Neuronal stem cell (in vitro differentiated cells): ENCODE measurements around the gene TNFAIP3.

Experiments used
- DNase-seq: peaks from one replicate; pipeline ENCODE4 v3.0.0-alpha.2; 2013; ENCODE audit warnings: low spot score
- H2AFZ ChIP-seq: one replicate; pipeline ENCODE4 v1.6.1; 2013; ENCODE audit warnings: mild to moderate bottlenecking, low read length, inconsistent platforms
- H2AK5ac ChIP-seq: 2 replicates; pipeline ENCODE4 v1.6.1; 2013; ENCODE audit warnings: low read depth, mild to moderate bottlenecking, inconsistent platforms, low read length, moderate library complexity, mixed read lengths
- H2BK120ac ChIP-seq: 2 replicates; pipeline ENCODE4 v1.6.1; 2013; ENCODE audit warnings: low read depth, mild to moderate bottlenecking, inconsistent platforms, low read length, moderate library complexity, mixed read lengths
- H2BK12ac ChIP-seq: one replicate; pipeline ENCODE4 v1.6.1; 2013; ENCODE audit warnings: low read length, inconsistent platforms
- H2BK15ac ChIP-seq: 2 replicates; pipeline ENCODE4 v1.6.1; 2013; ENCODE audit warnings: mild to moderate bottlenecking, low read length, inconsistent platforms, mixed read lengths
- H2BK5ac ChIP-seq: one replicate; pipeline ENCODE4 v1.6.1; 2013; ENCODE audit warnings: inconsistent platforms, mild to moderate bottlenecking, low read length, moderate library complexity
- H3K14ac ChIP-seq: one replicate; pipeline ENCODE4 v1.6.1; 2013; ENCODE audit warnings: low read length, inconsistent platforms
- H3K18ac ChIP-seq: 2 replicates; pipeline ENCODE4 v1.6.1; 2013; ENCODE audit warnings: low read length, inconsistent platforms
- H3K23ac ChIP-seq: 2 replicates; pipeline ENCODE4 v1.6.1; 2013; ENCODE audit warnings: low read depth, mild to moderate bottlenecking, mixed read lengths, low read length, inconsistent platforms; ENCODE audit not compliant: poor library complexity
- H3K27ac ChIP-seq: replicated peaks from 3 replicates; pipeline ENCODE4 v1.5.1; 2013; ENCODE audit warnings: low read length, inconsistent platforms
- H3K27me3 ChIP-seq, 3 experiments: 2 replicates each; pipeline ENCODE4 v1.6.1; 2013; ENCODE audit warnings: low read length in 3 of 3, mild to moderate bottlenecking in 2 of 3, inconsistent platforms in 1 of 3, low read depth in 1 of 3, mixed read lengths in 1 of 3, moderate library complexity in 1 of 3; ENCODE audit not compliant: control insufficient read depth in 3 of 3, insufficient read depth in 3 of 3
- H3K36me3 ChIP-seq, 2 donors: replicated peaks in 1 of 2; 2 replicates each; pipeline ENCODE4 v1.6.1; 2013; ENCODE audit warnings: low read length in 2 of 2; ENCODE audit not compliant: control insufficient read depth in 2 of 2, insufficient read depth in 2 of 2
- H3K4ac ChIP-seq: 2 replicates; pipeline ENCODE4 v1.6.1; 2013; ENCODE audit warnings: inconsistent platforms, mild to moderate bottlenecking, low read length, moderate library complexity
- H3K4me1 ChIP-seq, 2 donors: 1 replicate in 1 of 2; 2 replicates in 1 of 2; pipeline ENCODE4 v1.6.1; 2013; ENCODE audit warnings: low read length in 2 of 2, low read depth in 1 of 2; ENCODE audit not compliant: control insufficient read depth in 2 of 2, insufficient read depth in 1 of 2
- H3K4me2 ChIP-seq: one replicate; pipeline ENCODE4 v1.6.1; 2013; ENCODE audit warnings: mild to moderate bottlenecking, low read length, inconsistent platforms; ENCODE audit not compliant: insufficient read depth, poor library complexity, severe bottlenecking
- H3K4me3 ChIP-seq, 2 donors: 2 replicates each; pipeline ENCODE4 v1.5.1; 2013; ENCODE audit warnings: low read length in 2 of 2, mild to moderate bottlenecking in 2 of 2, inconsistent platforms in 1 of 2, moderate library complexity in 1 of 2
- H3K79me1 ChIP-seq: one replicate; pipeline ENCODE4 v1.6.1; 2013; ENCODE audit warnings: low read depth, mild to moderate bottlenecking, inconsistent platforms, low read length, moderate library complexity
- H3K9ac ChIP-seq: one replicate; pipeline ENCODE4 v1.6.1; 2013; ENCODE audit warnings: mild to moderate bottlenecking, low read depth, low read length, inconsistent platforms; ENCODE audit not compliant: poor library complexity
- H3K9me3 ChIP-seq, 2 donors: replicated peaks in 1 of 2; 2 replicates each; pipeline versions ENCODE3 to v1.6.1; 2013; ENCODE audit warnings: low read length in 2 of 2, mild to moderate bottlenecking in 2 of 2, inconsistent platforms in 1 of 2, low read depth in 1 of 2, mixed read lengths in 1 of 2, moderate library complexity in 1 of 2; ENCODE audit not compliant: control insufficient read depth in 2 of 2, insufficient read depth in 1 of 2
- H4K8ac ChIP-seq: one replicate; pipeline ENCODE4 v1.6.1; 2013; ENCODE audit warnings: low read depth, mild to moderate bottlenecking, inconsistent platforms, low read length, moderate library complexity
- H4K91ac ChIP-seq: one replicate; pipeline ENCODE4 v1.6.1; 2013; ENCODE audit warnings: low read length, low read depth, mild to moderate bottlenecking, inconsistent platforms; ENCODE audit not compliant: poor library complexity
- WGBS, 2 donors: extraction: QIAGEN DNeasy Blood & Tissue Kit; methylation state at CpG; one replicate each; pipeline ENCODE4 v1.1.7; 2013; ENCODE audit warnings: missing lambda C conversion rate in 2 of 2, mixed read lengths in 1 of 2; ENCODE audit not compliant: insufficient read length in 2 of 2, insufficient replicate concordance in 1 of 2; ENCODE audit errors: extremely low coverage in 2 of 2; 5-methylcytosine and 5-hydroxymethylcytosine counted together

TNFAIP3 gene

GRCh38 chr6:137859025-137859424 lies 8.0 kb upstream of the TNFAIP3 start:
- DNase-seq: no peak
- H3K4me3 ChIP-seq: no peak overlapping the region
- H2AK5ac ChIP-seq: no peak overlapping the region
- no peak overlapping the region for H2BK15ac ChIP-seq
- no peak overlapping the region for H3K18ac ChIP-seq
- no peak overlapping the region for H4K91ac ChIP-seq
- no peak overlapping the region for H3K4ac ChIP-seq
- H3K9ac ChIP-seq: no peak overlapping the region
- H3K4me2 ChIP-seq: no peak overlapping the region
- no peak overlapping the region for H2BK120ac ChIP-seq
- no peak overlapping the region for H2AFZ ChIP-seq
- H3K36me3 ChIP-seq: no peaks in the 10 kb centered on the region
- no peaks in the 10 kb centered on the region for H3K79me1 ChIP-seq
- no peak overlapping the region for H2BK12ac ChIP-seq
- no peak overlapping the region for H3K14ac ChIP-seq
- no peak overlapping the region for H2BK5ac ChIP-seq
- H3K27me3 ChIP-seq: no peaks in the 10 kb centered on the region
- no peak overlapping the region for H4K8ac ChIP-seq
- peaks cover 0 to 2% of the 10 kb centered on the region in 2 donors for H3K9me3 ChIP-seq
- H3K23ac ChIP-seq: no peak overlapping the region
- WGBS, 2 donors: no CpG with 5 or more reads among the region's 3 CpGs
- H3K27ac ChIP-seq: no peak overlapping the region
- H3K4me1 ChIP-seq: no peaks in the 10 kb centered on the region

- Histone ChIP-seq H3K27ac (no peak overlapping the region), H2AK5ac (no peak overlapping the region), H4K91ac (no peak overlapping the region), H2BK12ac (no peak overlapping the region), H3K27me3 (peaks cover 0 to 4% (median 0%) of the 10 kb centered on the region in 3 experiments), H3K4me2 (no peak overlapping the region), H2AFZ (no peak overlapping the region), H3K14ac (no peak overlapping the region), H3K4me1 (peaks cover 0 to 3% of the 10 kb centered on the region in 2 donors), H2BK5ac (no peak overlapping the region), H2BK120ac (no peak overlapping the region), H3K4ac (no peak overlapping the region), H3K9me3 (peaks cover 0 to 2% of the 10 kb centered on the region in 2 donors), H3K79me1 (no peaks in the 10 kb centered on the region), H3K36me3 (no peaks in the 10 kb centered on the region), H4K8ac (no peak overlapping the region), H3K18ac (no peak overlapping the region), H3K23ac (no peak overlapping the region), H2BK15ac (no peak overlapping the region), H3K9ac (no peak overlapping the region), H3K4me3 (no peak overlapping the region)
- no CpG with 5 or more reads among the region's 3 CpGs for WGBS, 2 donors
- DNase-seq: no peak
Measured at GRCh38 chr6:137860394-137861005, 6.6 kb upstream of the TNFAIP3 start.

GRCh38 chr6:137861550-137862337 lies 5.3 kb upstream of the TNFAIP3 start:
- no peak overlapping the region for H3K4ac ChIP-seq
- H3K79me1 ChIP-seq: no peaks in the 10 kb centered on the region
- H3K27ac ChIP-seq: no peak overlapping the region
- H2AFZ ChIP-seq: no peak overlapping the region
- H3K4me2 ChIP-seq: no peak overlapping the region
- no peak for DNase-seq
- no peak overlapping the region for H3K18ac ChIP-seq
- H3K4me1 ChIP-seq: peaks cover 0 to 8% of the 10 kb centered on the region in 2 donors
- no peaks in the 10 kb centered on the region for H3K9me3 ChIP-seq
- H3K23ac ChIP-seq: no peak overlapping the region
- WGBS, 2 donors: no CpG with 5 or more reads among the region's 3 CpGs
- no peak overlapping the region for H3K14ac ChIP-seq
- no peak overlapping the region for H4K8ac ChIP-seq
- H2BK15ac ChIP-seq: no peak overlapping the region
- H3K9ac ChIP-seq: no peak overlapping the region
- H2BK12ac ChIP-seq: no peak overlapping the region
- no peak overlapping the region for H4K91ac ChIP-seq
- no peak overlapping the region for H2AK5ac ChIP-seq
- H3K4me3 ChIP-seq: no peak overlapping the region
- no peaks in the 10 kb centered on the region for H3K36me3 ChIP-seq
- no peak overlapping the region for H2BK5ac ChIP-seq
- peaks cover 0 to 4% (median 0%) of the 10 kb centered on the region in 3 experiments for H3K27me3 ChIP-seq
- H2BK120ac ChIP-seq: no peak overlapping the region

GRCh38 chr6:137862419-137863090 lies 4.5 kb upstream of the TNFAIP3 start:
- no CpG with 5 or more reads among the region's 5 CpGs for WGBS, 2 donors
- H2BK15ac ChIP-seq: no peak overlapping the region
- no peak overlapping the region for H4K8ac ChIP-seq
- H3K9me3 ChIP-seq: no peaks in the 10 kb centered on the region
- H3K4me1 ChIP-seq: peaks cover 0 to 8% of the 10 kb centered on the region in 2 donors
- no peak overlapping the region for H2AK5ac ChIP-seq
- no peak overlapping the region for H2BK12ac ChIP-seq
- no peak for DNase-seq
- H3K18ac ChIP-seq: no peak overlapping the region
- H3K4ac ChIP-seq: no peak overlapping the region
- H2BK120ac ChIP-seq: no peak overlapping the region
- no peaks in the 10 kb centered on the region for H3K79me1 ChIP-seq
- no peak overlapping the region for H3K4me2 ChIP-seq
- peaks cover 0 to 4% (median under 1%) of the 10 kb centered on the region in 3 experiments for H3K27me3 ChIP-seq
- H3K14ac ChIP-seq: no peak overlapping the region
- no peak overlapping the region for H3K9ac ChIP-seq
- H3K23ac ChIP-seq: no peak overlapping the region
- H3K4me3 ChIP-seq: no peak overlapping the region
- H2AFZ ChIP-seq: peak overlapping the region; percentile 32
- H4K91ac ChIP-seq: no peak overlapping the region
- H2BK5ac ChIP-seq: no peak overlapping the region
- no peaks in the 10 kb centered on the region for H3K36me3 ChIP-seq
- H3K27ac ChIP-seq: no peak overlapping the region
